ENCODE results near the gene SYNE3. TPM values are rescaled to one million over a fixed set of nuclear protein-coding genes. Genes with fewer than 3 reads are reported as not detected.

SYNE3 gene
- polyA plus RNA-seq, 4 donors = 2.0 to 2.8 (median 2.2) TPM

DNA sequence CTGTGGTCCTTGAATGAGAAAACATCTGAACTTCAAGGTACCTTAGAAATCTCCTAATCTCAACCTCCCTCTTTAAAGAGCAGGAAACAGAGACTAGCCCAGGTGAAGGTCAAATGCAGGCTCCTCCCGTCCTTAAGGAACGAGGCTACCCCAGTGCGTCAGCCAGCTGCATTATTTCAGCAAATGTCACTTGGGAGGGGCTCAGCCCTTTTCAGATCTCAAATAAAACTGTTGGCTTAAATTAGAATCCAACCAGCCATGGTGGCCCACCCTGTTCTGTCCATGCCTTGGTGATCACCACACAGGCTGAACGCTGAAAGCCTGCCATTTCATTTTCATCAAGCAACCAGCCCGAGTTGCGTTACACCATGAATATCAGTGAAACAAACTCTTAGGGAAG is 7.0 kb downstream of the SYNE3 start:
- DNase-seq (ENCODE audit: low read depth in 4 of 4, low spot score in 2 of 4) = no peak

DNA sequence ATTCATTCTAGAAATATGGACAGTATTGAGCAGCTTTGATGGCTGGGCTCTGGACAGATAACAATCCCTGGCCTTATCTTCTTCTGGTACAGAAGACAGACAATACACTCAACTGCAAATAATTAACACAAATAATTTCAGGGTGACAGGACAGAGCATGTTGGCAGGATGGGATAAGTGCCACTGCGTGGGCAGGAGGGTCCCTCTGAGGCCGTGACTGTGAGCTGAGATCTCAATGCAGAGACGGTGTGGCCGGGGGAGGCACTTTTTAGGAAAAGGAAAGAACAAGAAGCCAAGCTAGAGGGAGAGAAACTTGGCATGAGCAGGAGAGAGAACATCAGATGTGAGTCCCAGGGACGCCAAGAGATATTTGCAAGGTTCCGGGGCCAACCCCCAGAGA is 8.1 kb downstream of the SYNE3 start:
- DNase-seq (ENCODE audit: low read depth in 4 of 4, low spot score in 2 of 4) = no peak

DNA sequence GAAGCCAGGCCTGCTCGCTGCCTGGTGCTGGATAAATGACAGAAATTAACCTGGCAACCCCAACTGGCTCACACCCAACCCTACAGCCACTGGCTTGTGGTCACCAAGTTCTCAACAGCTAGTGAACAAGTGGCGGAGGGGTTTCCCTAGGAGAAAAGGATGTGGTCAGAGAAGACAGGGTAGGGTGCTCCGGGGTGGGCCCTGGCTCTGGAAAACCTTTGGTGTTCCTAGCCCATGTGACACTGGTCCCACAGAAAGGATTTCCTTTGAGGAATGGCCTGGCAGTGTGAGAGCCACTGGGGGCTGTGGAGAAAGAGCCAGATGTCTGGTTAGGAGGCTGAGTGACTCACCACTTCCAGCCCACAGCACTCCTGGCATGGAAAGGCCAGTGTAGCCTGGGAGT is 8.7 kb downstream of the SYNE3 start:
- DNase-seq (ENCODE audit: low read depth in 4 of 4, low spot score in 2 of 4) = no peak

GRCh38 chr14:95507174-95507573 is 9.3 kb downstream of the SYNE3 start:
- DNase-seq (ENCODE audit: low read depth in 4 of 4, low spot score in 2 of 4) = no peak

- DNase-seq (ENCODE audit: low read depth in 4 of 4, low spot score in 2 of 4) = no peak
Measured at GRCh38 chr14:95505030-95505589, 11.3 kb downstream of the SYNE3 start.

GRCh38 chr14:95504135-95505029 is 12.1 kb downstream of the SYNE3 start:
- no peak for DNase-seq (ENCODE audit: low read depth in 4 of 4, low spot score in 2 of 4)

- no peak for DNase-seq (ENCODE audit: low read depth in 4 of 4, low spot score in 2 of 4)
Measured at GRCh38 chr14:95503365-95504134, 12.9 kb downstream of the SYNE3 start.

DNA sequence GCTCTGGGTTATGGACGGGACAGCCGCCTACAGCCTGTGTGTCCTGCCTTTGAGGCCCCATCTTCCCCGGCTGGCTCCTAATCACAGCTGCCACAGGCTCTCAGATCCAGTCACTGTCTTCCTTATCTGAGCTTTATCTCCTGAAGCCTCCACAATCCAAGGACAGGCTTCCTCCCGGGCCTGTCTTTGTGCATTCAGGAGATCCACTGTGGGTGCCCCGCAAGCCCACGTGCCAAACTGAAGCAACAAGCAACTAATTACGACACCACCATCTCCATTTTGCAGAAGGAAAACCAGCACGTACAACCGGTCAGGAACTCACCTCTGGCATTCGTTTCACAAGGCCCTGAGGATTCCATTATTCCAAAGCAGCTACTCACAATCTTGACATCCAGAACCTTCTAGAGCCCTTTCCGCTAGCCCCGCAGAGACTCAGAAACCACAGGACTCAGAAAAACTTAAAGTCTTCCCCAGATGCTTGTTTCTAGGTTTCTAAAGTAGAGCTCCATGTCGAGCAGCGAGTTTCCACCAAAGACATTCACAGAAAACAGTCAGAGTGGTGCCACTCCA is 14.0 kb downstream of the SYNE3 start:
- DNase-seq (ENCODE audit: low read depth in 4 of 4, low spot score in 2 of 4) = no peak

DNA sequence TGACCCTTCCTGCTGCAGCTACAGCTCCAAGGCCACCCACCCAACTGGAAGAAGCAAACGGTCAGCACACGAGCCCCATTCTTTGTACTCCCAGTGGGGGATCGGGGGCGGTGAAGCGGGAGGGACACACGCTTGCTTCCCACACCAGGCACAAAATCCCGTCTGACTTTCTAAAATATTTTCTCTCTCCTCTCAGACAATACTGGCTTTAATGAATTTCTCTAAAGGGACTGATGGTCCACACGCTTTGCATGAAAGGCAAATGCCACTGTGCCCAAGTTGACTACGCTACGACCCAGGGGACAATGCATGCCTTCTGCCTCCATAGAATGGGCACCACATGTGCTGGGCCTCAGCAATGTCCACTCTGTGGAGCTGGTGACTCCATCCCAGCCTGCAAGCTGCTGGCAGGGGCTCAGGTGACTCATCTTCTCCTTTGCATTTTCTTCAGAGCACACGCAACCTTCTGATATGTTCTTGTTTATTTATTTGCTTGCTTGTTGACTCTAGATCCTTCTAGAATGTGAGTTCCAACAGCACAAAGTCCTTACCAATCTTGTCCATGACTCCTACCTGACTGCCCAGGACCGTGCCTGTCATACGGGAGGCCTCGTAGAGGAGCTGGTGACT is 15.6 kb downstream of the SYNE3 start:
- DNase-seq (ENCODE audit: low read depth in 4 of 4, low spot score in 2 of 4) = no peak

DNA sequence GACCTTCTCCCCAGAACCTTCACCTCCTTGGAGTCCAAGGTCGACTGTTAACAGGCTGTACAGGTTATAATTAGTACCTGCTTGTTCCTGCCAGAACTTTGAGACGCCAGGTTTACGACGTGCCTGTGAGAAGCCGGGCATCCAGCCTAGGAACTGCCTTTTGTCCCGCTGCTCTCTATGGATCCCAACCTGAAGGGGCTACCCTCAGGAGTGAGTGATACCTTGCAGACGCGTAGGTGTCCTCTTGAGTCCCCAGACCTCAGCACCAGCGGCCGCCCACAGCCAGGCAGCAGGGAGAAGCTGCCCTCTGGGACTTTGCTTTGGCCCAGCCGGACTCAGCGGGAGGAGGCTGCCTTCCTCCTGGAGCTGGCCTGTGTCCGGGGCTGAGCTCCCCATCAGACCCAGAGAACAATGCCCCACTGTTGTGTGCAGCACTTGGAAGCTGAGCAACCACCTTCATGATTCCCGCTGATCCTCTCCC is 16.2 kb downstream of the SYNE3 start:
- no peak for DNase-seq (ENCODE audit: low read depth in 4 of 4, low spot score in 2 of 4)

DNA sequence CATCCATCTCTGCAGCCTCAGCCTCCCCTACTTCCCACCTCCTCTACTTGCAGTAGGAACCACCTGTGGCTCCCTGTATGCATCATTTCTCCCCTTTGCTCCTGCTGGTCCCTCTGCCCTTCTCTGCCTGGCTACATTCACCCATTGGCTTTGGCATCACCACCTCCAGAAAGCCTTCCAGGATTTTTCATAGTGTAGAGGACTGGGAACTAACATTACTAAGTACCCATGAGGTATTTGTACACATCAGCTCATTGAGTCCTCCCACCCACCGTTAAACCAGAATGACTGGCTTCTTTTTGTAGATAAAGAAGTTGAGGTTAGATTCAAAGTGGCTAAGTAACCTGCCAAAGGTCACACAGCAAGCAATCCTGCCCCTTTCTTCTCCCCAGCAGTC is 17.1 kb downstream of the SYNE3 start:
- DNase-seq (ENCODE audit: low read depth in 4 of 4, low spot score in 2 of 4) = no peak

DNA sequence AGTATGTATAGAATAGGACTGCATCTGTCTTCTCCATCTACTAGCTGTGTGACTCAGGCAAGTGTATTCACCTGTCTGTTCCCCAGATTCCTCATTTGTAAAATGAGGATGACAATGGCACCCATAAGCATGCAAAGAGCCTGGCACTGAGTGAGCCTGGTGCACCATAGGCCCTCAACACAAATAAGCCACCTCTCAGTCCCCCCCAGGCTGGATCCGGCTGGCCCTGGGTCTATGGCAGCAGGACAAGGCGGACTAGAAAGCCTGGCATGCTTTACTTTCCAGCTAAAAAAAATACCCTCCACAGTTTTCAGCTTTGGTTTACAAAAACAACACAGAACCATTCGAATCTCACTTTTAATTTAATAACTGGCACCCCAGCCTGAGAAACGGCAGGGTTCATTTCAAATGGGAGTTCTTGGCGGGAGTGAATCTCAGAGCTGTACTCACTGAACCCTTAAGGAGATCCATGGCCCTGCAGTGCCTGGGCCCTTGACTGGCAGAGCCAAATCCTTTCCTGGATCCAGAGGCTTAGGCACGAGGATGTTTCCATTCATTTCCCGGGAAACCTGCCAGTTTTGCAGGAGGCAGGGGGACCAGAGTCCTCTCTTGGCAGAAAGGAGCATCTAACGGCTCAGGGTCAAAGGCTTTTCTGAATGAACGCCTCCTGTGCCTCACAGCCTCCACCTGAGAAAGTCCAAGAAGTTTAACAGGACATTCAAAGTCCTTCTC is 17.7 kb downstream of the SYNE3 start:
- DNase-seq (ENCODE audit: low read depth in 4 of 4, low spot score in 2 of 4) = no peak

DNA sequence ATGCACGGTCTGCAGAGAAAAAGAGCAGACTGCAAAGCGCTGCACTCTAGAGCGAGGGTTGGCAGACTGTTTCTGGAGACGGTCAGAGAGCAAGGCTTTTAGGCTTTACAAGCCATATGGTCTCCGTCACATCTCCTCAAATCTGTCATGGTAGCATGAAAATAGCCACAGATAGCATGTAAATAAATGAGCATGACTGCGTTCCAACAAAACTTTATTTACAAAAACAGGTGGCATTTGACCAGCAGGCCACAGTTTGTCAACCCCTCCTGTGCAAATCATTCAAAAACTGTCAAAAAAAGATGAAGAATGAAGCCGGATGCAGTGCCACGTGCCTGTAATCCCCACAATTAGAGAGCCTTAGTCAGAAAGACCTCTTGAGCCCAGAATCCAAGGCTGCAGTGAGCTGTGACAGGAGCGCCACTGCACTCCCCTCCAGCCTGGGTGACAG is 18.9 kb downstream of the SYNE3 start:
- DNase-seq (ENCODE audit: low read depth in 4 of 4, low spot score in 2 of 4) = no peak

- no peak for DNase-seq (ENCODE audit: low read depth in 4 of 4, low spot score in 2 of 4)
Measured at GRCh38 chr14:95496690-95497259, 19.7 kb downstream of the SYNE3 start.

DNA sequence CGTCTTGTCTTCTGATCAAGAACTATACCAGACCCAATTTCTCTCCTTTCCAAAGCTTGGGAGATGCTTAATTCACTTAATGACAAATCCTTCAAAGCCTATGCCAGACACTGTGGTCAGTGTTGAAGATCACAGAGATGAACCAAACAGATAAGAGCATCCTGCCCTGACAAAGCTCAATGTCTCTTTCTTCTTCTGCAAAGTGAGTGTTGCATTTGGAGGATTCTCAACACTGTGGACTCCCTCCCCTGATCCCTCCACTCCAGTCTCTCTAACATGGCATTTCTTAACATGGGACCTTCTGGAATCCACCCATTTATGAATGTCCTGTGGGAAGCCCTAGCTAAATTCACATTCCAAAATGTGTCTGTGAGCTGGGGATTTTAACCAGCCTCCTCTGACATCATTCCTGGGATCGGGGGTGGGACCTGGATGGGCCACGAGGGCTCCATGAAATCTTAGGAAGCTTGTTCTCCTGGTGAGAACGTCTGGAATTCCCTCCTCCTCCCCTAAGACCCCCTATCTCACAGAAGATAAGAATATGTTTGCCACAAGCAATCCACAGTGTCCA is 20.3 kb downstream of the SYNE3 start:
- no peak for DNase-seq (ENCODE audit: low read depth in 4 of 4, low spot score in 2 of 4)

GRCh38 chr14:95495538-95496025 is 20.9 kb downstream of the SYNE3 start:
- DNase-seq (ENCODE audit: low read depth in 4 of 4, low spot score in 2 of 4) = no peak

DNA sequence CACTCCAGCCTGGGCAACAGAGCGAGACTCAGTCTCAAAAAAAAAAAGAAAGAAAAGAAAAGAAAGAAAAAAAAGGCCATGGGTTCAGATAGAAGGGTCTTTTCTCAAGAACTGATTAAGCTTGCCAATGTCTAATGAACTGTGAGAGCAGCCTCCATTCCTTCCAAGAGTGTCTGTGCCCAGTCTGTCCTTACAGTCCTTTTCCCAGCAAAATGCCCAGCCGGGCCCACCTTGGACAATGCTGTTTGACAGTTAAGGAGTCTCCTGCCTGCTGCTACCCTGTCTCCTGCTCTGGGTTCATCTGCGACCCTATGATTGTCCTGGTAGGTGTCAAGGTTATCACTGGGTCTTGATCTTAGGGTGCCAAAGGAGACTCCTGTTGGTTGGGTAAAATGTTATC is 21.4 kb downstream of the SYNE3 start:
- no peak for DNase-seq (ENCODE audit: low read depth in 4 of 4, low spot score in 2 of 4)

GRCh38 chr14:95494456-95494855 is 22.0 kb downstream of the SYNE3 start:
- DNase-seq (ENCODE audit: low read depth in 4 of 4, low spot score in 2 of 4) = no peak

- no peak for DNase-seq (ENCODE audit: low read depth in 4 of 4, low spot score in 2 of 4)
Measured at GRCh38 chr14:95493976-95494375, 22.5 kb downstream of the SYNE3 start.
